ENCODE data around the gene LIN7A.

LIN7A gene

DNA sequence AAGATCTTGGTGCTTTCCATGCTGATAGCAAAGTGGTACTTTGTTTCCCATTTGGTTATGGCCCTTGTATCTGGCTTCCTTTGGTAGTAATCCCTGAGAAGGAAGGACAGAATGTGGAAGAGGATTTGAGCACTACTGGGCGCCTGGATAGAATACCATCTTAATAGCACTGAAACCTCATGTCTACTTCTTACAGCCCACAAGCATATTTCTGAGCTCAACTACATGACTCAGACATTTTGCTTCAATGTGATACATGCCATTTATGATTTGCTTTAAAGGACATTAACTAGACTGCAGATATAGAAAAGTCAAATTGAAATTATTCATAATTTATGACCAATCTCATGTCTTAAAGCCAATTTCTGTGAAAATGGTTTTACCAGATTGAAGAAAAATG, 80.4 kb downstream of the LIN7A start:
- no peak for DNase-seq

DNA sequence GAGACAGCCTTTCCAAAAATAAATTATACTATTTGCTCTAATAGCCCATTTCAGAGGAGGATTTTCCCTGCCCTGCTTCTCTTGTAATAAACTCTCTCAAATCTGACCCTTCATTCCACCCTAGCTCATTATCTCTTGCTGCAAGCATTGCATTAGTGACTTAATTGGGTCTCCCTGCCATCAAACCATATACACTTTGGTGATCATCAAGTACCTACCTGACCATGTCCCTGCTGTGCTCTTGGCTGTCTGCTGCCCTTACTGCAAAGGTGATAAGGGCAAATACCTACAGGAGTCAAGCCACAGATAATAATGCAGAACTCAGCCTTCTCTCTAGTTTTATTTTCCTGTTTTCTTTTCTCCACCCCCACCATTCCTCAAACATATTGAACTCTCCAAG, 88.4 kb downstream of the LIN7A start:
- DNase-seq = no peak

- no peak for DNase-seq
Observed at GRCh38 chr12:80848858-80849257, 88.9 kb downstream of the LIN7A start.

DNA sequence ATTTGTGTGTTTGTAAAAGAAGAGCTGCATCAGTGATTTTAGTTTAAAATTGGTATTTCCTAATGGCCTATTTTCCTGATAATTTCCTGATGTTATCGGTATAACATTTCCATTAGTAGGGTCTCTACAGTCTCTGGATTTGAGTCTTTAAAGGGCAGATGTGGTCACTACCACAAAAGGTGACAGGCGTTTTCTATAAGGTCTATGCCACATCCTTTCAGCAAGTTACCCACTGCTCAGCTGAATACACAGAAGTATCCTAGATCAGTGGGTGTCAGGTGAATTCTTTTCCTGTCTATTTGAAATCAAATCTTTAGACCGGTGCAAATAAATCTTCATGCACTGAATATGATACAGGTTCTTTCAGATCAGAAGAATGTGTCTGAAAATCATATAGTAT, 90.2 kb downstream of the LIN7A start:
- DNase-seq = no peak

GRCh38 chr12:80846952-80847351, 90.8 kb downstream of the LIN7A start:
- DNase-seq = peak; percentile 62

DNA sequence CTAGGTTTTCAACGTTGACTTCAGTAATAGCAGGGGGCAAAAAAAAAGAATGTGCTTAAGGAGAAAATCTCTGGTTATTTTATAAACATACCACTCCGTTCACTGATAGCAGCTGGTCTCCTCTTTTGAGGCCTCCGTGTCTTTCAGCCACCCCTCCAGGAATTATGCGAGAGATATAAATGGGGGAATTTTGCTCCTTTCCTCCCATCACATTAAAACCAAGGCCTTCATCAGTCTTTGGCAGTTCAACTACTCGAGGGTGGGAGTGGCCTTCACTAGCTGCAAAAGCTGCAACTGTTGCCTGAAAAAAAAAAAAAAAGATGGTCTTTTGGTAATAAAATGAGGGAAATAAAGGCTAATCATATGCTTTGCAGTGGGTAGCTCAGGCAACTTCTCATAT, 92.1 kb downstream of the LIN7A start:
- DNase-seq = no peak

GRCh38 chr12:80843969-80844368, 93.8 kb downstream of the LIN7A start:
- no peak for DNase-seq

DNA sequence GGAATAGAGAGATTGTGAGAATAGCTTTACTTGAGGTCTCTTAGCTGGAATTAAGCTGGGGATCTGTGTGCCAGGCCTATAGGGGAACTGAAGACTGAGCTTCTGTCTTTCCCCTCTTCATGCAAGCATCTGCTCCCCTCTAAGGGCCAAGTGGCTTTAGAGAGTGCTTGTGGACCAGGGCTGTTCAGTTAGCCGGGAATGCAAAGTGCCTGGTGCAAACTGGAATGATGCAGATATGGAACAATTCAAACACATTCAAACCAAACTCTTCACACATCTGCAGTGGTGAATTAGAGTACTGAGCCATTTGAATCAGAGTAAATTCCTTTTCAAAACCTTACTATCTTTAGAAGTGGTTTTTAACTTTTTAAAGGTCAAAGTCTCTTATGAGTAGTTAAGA, 99.0 kb downstream of the LIN7A start:
- DNase-seq = no peak

GRCh38 chr12:80838024-80838658, 99.6 kb downstream of the LIN7A start:
- DNase-seq = no peak

DNA sequence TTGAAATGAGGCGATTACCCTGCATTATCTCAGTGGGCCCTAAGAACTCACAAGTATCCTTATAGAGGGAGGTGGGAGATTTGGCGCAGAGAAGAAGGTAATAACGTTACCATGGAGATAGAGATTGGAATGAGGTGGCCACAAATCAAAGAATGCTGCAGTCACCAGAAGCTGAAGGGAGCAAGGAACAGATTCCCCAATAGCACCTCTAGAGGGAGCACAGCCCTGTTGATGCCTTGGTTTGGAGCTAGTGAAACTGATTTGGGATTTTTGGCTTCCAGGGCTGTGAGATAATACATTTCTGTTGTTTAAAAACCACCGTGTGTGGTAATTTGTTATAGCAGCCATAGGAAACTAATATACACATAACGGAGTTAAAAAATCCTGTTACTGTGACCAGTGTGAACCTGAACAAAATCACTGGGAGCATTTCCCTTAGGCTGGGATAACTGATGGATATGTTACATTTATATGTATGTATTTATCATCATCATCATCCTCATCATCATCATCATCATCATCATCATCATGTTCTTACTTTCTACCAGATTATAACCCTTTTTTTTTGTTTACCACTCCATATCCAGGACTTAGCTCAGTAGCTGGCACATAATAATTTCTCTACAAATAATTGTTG, 100.3 kb downstream of the LIN7A start:
- DNase-seq = peak; percentile 41

DNA sequence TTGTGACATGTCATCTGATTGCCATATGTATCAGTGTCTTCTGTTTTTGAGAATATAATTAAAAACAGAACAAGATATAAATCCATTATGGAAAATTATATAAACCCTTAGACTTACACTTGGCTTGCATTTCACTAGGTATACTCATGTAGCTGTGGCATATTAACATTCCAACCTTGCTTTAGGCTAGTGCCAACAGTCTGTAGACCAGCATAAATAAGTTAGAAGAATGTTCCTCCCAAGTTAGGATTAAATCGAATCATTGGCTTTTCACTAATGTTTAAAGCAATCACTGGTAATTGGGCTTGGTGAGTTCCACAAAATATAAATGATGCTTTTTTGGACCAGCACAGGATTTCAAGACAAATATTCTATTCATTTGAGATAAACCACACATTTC, 103.0 kb downstream of the LIN7A start:
- no peak for DNase-seq

GRCh38 chr12:80830533-80831088, 107.1 kb downstream of the LIN7A start:
- no peak for DNase-seq

GRCh38 chr12:80829767-80830166, 108.0 kb downstream of the LIN7A start:
- no peak for DNase-seq

DNA sequence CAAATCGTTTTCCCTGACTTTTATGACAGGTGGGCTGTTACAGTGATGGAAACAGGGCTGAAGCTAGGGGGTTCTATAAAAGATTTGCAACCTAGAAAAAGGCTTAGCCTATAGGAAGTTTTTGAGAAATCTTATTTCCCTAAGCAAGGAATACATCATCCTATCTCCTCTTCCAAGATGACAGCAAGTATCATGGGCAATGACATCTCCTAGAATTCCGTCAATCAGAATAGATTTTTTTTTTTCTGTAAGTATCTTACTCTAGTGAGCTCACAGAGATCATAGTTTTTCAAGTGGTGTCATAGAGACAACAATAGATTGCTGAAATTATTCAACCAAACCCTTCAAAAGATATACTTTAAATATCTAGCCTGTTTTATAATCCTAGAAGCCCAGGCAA, 112.2 kb downstream of the LIN7A start:
- no peak for DNase-seq

DNA sequence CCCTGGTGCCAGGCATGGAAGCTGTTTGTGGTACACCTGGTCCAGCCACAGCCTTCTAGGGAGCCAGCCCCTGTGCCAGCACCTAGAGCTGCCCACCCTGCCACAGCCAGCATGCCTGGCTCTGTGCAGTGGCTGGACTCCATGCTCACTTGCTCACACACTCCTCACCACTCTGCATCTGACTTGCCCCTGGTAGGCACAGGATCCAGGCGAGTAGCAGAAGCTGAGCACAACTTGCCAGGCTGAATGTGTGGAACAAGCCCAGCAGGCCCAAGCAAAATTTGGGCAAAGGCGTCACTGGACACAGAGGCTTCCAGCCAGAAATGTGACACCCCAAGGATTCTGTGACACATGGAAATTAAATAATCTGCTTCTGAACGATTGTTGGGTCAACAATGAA, 114.3 kb downstream of the LIN7A start:
- DNase-seq = no peak

- peak; percentile 86 for DNase-seq
Observed at GRCh38 chr12:80821513-80822000, 116.2 kb downstream of the LIN7A start.

DNA sequence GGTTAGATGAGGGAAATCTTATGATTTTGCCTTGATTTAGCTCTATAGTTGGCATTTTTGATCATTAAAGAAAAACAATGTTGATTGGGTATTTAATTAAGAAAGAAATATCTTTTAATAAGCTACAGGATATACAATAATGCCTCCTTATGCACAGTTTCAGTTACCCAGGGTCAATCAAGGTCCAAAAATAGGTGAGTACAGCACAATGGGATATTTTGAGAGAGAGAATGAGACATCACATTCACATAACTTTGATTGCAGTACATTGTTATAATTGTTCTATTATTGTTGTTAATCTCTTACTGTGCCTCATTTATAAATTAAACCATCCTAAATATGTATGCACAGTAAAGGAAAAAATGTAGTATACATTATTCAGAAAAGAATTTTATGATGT, 118.9 kb downstream of the LIN7A start:
- DNase-seq = no peak

- DNase-seq = no peak
Observed at GRCh38 chr12:80815351-80815750, 122.4 kb downstream of the LIN7A start.

- no peak for DNase-seq
Observed at GRCh38 chr12:80814453-80814852, 123.3 kb downstream of the LIN7A start.

GRCh38 chr12:80813820-80814219, 123.9 kb downstream of the LIN7A start:
- no peak for DNase-seq

DNA sequence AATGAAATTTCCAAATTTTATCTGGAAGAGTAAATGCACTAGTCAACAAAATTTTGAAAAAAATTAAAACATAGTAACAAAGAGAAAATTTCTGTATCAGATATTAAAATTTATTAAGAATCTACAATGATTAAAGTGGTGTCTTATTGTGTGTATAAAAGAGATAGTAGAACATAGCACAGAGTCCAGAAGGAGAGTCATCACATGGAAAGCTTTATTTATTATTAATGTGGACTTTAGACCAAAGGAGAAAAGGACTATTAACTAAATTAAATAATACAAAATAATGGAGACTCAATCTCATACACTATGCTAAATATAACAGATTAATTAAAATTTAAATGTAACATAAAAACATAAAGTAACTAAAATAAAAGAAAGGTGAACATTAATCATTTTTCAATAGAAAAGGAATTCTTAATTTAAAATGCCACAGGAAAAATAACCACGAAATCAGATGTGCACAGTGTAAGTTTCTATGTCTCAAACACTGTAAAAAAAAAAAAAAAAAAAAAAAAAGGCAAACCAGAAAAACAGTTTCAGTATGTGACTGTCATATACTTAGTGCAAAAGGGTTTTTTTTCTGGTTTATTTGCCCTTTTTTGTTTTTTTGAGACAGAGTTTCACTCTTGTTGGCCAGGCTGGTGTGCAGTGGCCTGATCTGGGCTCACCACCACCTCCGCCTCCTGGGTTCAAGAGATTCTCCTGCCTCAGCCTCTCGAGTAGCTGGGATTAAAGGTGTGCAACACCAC, 125.6 kb downstream of the LIN7A start:
- no peak for DNase-seq

DNA sequence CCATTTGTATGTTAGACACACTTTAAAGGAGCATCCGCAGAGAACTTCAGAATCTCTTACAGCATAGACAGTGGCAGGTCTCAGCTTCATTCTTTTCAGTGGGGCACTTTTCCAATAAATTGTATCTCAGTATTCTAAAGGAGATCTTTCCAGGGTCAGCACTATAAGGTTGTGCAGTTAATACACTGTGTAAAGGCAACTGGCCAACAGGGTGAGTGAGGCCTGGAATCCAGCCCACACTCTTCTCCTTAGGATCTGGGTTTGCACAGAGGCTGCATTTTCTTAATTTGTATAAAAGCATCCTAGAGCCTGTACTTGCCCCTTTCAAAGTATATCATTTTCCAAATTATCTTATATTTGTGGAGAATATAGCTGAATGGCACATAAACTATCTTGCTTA, 126.9 kb downstream of the LIN7A start:
- DNase-seq = no peak

- no peak for DNase-seq
Observed at GRCh38 chr12:80807640-80808288, 130.0 kb downstream of the LIN7A start.

Data from NCI-H2171 treated with DMSO at 0.1 percent for 48 hours (cell line).